GM19351 (cell line): ENCODE data around the gene PLPPR5.
A peak's percentile ranks its signal among the peaks of the same experiment; 100 is the strongest.
"Not testable (repeated sequence)": the region's sequence is repeated elsewhere in the genome, so short reads cannot be mapped to it uniquely, and the experiment has no call there.

Experiments
- ATAC-seq: cut with Tn5 transposase; IDR thresholded peaks from one replicate; pipeline ENCODE4 v1.9.1; 2021; ENCODE audit warnings: mild to moderate bottlenecking, moderate library complexity; ENCODE audit not compliant: unreplicated experiment

The PLPPR5 gene, protein sequence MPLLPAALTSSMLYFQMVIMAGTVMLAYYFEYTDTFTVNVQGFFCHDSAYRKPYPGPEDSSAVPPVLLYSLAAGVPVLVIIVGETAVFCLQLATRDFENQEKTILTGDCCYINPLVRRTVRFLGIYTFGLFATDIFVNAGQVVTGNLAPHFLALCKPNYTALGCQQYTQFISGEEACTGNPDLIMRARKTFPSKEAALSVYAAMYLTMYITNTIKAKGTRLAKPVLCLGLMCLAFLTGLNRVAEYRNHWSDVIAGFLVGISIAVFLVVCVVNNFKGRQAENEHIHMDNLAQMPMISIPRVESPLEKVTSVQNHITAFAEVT

DNA sequence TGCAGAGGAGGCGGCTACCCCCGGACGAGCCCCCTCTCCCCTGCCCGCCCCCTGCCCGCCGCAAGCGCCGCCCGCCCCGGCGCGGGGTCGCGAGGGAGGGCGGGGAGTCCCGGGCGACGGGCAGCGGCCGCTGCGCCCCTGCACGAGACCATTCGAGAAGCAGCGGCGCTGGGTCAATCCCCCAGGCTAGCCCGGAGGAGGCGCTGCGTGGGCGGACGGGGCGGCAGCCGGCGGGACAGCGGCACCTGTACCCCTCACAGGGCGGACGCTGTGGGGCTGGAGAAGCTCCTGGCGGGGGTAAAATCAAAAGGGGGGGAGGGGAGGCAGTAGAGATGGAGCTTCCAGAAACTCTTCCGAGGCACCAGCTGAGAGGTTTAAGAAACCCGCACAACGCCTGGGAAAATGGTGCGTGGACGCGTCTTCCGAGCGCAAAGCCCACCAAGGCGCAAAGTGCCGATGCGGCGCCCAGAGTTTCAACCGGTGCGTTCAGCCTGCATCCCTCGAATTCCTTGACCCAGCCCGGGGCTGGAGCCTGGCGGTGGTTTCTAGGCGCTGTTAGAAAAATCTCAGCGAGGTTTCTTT lies at the start of gene PLPPR5:
Gene PLPPR5, minus strand, starts transcription at position 1 of the 582 bp plus-strand sequence. CDS start 190 bp downstream, outside the sequence.
- ATAC-seq: no peak

DNA sequence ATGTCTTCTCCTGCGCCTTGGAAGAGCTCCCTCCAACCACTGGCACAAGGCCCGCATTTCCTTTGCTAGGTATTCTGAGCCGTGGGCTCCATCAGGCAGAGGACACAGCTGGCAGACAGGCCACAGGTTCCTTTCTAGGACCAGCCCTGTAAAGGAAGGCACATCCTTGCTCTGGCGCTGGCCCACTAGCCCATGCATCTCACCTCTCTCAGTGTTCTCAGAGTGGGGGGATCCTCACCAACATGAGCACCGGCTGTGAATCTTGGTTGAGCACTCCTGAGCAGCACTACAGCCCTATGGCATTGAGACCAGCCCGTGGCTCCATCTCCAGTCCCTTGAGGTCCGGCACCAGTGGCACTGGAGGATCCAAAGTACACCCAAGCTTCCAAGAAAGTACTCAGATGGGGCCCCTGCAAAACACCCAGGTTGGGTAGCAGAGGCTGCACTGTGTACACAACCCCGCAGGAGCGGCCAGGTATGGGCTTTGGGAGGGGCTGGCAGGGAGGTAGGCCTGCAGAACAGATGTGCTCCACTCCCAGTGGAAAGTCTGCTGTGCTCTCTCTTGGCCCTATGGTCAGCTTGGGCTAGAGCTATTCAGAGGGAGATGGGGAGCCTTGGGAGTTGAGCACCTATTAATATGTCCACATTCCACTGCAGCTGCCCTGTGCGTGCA lies 47.1 kb upstream of the PLPPR5 start:
- ATAC-seq: no peak

DNA sequence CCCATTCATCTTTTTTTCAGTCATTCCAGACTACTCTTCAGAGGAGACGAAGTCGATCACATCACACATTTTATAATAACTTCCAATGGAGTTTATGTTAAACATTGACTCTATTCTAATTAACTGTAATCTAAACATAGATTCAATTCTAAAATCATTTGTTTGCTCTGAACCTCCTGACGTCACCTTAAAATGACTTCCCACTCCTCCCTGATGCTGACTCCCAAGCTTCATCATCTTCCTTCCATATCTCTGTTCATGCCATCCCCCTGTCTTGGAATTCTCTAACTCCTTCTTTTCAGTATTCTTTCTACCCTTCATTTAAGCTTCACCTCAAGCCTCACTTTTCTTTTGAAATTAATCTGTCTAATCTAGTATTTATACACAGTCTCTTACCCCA lies 45.1 kb upstream of the PLPPR5 start:
- ATAC-seq: no peak

DNA sequence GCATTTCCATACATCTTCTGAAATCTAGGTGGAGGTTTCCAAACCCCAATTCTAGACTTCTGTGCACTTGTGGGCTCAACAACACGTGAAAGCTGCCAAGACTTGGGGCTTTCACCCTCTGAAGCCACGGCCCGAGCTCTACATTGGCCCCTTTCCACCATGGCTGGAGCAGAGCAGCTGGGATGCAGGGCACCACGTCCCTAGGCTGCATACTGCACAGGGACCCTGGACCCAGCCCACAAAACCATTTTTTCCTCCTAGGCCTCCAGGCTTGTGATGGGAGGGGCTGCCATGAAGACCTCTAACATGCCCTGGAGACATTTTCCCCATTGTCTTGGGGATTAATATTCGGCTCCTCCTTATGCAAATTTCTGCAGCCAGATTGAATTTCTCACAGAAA lies 32.1 kb upstream of the PLPPR5 start:
- not testable (repeated sequence) for ATAC-seq

DNA sequence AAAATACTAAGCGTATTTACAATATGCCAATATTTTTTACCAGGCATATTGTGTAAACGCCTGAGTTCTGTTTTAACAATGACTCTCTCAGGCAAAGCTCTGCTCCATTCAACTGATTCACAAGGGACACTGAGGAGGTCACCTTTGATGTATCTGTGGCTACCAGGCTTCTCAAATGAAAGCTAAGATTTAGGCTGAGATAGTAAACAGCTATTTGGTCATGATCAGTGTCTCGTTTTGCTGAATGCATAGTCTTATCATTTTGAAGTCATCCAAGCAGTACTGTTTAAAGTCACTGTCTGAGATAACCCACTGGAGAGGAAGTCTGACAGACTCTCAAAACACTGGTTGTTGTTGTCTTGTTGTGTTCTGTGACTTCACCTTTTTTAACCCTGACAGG lies 13.7 kb upstream of the PLPPR5 start:
- ATAC-seq: no peak

DNA sequence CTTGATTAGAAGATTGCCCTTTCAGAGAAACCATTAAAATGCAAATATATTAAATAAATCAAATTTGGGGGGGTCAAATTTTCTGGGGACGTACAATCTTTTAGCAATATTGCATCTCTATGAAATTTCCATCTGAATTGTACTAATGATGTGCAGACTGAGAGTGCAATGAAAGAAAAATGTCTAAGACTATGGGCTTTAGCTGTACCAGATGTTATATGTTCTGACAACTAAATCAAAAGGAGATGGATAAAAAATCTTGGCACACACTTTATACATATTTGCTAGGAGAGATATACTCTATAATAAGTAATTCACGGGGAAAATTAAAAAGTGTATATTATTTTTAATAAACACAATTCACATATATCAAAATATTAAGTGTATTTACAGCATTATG lies 13.0 kb upstream of the PLPPR5 start:
- no peak for ATAC-seq

DNA sequence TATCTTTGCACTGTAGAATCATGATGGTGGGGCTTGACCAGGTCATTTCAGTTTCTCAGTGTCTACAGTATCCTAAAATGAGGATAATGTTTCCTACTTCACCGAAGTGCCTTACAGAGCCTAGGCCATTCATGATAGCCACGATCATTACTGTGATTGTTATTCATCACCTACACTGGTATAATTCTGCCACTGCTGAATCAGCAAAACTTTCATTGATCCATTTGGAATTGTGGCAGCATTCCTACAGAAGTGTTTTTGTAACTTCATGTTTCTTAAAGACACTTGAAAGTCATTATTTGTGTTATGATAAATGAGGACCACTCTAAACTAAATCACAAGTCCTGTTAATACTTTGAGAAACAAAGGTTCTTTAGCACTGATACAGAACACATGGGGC lies 6.0 kb upstream of the PLPPR5 start:
- ATAC-seq: no peak

DNA sequence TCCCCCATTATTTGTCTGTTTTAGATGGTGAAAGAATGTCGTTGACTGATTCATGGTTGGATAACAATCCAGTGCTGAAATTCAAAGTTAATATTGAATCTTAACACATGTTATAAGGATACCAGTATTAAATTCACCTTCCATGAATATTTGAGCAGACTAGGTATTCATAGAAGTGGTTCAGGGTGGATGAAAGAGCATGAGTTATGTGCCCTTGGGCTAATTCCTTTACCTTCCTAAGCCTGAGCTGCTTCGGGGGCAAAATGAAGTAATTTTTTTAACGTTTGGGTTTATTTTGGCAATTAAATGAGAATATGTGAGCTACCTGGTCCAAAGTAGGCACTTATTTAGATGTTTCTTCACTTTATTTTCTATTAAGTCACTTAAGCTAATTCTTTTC lies 2.7 kb upstream of the PLPPR5 start:
- ATAC-seq: no peak

DNA sequence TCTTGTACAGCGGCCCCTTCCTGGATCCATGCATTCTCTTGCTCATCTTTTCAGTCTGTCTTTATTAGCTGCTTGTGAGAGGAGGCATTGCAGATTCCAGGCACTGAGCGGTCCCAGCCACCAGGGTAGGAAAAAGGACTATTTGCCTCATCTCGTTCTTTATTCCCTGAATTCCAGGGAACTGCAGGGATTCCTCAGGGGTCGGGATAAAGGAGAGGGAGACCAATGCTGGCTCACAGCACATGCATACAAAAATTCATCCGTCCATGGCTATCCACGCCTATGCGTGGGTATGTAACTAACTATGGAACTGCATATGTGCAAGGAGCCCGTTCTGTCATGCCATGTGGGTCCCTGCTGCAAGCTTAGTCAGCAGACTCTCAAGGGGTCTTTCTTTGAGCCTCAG lies 879 bp upstream of the PLPPR5 start:
- ATAC-seq: no peak

DNA sequence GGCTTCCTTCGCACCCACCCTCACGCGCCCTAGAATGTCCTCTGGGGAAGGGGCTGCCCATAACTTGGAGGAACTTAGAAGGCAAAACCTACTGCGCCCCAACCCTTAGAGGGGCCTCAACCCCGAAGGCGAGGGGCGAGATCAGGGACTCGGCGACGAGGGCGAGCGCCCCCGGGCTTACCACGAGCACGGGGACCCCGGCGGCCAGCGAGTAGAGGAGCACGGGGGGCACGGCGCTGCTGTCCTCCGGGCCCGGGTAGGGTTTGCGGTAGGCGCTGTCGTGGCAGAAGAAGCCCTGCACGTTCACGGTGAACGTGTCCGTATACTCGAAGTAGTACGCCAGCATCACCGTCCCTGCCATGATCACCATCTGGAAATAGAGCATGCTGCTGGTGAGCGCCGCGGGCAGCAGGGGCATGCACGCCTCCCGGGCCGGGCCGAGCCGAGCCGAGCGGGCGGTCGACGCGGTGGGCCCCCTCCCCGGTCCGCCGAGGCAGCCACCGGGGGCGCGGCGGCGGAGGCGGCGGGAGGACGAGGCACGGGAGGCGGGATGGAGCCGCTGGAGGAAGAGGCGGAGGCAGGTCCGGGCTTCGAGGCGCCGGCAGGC lies 304 bp downstream of the PLPPR5 start:
- no peak for ATAC-seq

DNA sequence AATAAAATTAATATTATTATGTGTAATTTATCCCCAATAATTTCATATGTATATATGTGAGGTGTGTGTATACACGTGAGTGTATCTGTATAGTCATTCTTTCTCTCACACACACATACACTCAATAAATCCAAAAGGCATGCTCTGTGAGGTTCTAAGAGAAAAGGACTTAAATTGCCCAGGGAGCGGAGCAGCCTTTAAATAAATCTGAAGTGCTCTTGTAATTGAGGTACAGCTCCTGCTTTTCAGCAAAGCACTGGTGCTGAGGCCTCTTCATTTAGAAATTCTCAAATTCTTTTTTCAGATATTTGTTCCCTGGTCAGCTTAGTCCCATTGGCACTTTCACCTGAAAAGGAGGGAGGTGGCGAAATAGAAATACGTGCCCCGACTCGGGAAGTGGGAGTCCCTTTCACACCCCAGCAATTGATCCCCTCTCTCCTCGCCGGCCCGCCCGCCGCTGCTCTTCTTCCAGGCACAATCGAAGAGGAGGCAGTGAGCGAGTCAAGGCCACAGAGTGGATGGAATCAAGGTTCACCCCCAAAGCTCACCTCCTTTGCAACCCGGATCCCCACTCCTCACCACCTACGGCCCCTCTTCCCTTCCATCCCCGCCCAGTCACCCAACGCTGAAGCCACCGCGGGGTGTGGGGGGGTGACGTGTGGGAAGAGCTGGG lies 944 bp downstream of the PLPPR5 start:
- no peak for ATAC-seq

DNA sequence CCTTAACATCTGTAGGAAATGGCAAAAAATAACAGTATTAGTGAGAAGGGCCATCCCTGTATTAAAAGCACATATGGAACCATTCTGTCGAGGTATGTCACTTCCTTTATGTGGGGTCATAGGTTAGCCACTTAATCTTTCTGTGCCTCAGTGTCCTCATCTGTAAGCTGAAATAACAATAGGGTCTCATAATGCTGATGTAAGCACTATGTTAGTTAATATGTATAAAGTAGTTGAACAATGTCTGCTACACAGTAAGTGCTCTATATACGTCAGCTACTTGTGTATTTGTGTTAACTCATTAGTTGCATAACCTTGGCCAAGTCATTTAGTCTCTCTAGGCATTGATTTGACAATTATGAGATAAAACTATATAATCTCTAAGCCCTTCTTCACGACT lies 11.8 kb downstream of the PLPPR5 start:
- ATAC-seq: no peak

DNA sequence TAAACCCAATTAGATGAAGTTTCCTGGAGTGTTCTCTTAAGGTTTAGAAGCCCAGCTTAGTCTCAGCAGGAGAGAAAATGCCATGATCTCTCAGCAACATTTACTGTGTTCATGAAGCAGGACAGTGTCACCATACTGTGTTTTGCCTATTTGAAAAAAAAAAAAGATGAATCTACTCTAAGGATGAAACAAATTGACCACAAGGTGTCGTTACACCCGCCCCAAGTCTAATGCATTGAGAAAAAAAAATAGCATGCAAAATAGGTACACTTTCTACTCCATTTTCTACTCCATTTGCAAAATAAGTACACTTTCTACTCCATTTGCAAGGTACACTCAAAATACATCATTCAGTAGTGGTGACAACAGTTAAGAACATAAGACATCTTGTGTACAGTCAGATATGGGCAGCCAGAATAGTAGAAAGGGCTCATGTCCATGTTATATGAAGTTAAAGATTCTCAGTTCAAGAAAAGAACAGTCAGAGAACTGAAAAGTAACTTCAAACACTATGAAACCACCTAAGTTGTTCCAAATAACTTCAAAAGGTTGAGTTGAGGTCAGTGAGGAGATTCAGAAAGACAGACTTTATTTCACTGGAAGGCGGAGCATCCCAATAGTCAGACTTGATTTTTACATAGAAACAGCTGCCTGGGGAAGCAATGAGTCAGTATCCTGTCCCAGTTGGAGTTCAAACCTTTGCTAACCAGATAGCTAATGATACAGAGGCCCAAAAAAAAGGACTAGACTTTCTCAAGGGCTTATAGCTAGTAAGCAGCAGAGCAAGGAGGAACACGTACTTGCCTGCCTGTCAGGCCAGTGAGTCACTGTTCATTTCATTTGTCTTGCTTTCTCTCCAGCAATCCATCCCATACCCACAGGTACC lies 13.3 kb downstream of the PLPPR5 start:
- ATAC-seq: peak; percentile 87

DNA sequence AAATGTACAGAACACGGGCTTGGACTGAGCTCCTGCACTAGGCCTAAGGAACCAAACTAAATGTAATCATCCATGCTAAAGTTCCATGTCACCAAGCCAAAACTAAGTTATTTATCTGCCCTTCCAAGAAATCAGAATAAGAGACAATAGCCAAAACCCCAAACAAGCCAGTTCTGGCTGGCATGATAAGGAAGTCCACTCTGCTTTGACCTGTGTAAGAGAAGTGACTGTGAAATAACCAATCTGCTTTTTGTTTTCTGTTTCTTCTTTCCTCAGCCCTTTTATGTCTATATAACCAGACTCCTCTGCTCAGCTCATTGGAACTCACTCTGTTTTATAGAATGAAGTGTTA lies 15.1 kb downstream of the PLPPR5 start:
- ATAC-seq: no peak

DNA sequence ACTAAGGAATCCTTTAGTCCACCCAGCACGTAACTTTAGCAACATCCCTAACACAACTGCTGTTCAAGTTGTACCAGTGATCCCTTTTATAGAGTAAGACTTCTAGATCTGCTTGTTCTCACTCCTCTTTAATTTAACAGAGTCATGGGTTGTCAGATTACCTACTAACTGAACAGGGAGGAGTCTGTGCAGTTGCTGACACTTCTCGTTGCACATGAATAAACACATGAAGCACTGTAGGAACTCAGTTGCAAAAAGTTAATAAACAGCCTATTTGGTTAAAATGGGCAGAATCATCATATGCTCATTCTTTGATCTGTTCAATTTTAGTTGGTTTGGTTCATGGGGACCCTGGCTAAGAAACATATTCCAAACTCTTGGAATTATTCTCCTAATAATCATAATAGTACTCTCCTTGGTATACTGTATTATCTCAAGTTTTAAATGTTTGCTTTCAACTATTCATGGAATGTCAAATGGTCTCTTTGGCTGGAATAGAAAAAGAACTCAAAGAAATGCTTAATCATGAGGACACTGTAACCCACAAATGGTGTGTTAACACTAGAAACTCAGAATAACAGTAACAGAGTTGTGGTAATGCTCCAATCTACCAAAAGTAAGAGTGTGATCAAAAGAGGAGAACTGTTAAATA lies 15.6 kb downstream of the PLPPR5 start:
- ATAC-seq: no peak

DNA sequence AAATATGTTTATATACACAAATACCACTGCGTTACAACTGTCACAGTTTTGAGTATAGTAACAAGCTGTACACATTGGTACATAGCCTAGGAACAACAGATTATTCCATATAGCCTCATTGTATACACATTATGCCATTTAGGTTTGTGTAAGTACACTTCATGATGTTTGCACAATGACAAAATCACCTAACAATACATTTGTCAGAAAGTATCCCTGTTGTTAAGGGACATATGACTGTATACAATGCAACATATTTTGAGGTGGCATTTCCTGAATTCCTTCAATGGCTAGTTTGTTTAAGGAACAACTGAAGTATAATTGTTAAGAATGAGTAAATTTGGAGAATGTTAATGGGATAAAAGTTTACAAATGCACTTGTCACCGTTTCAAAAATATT lies 19.0 kb downstream of the PLPPR5 start:
- no peak for ATAC-seq

DNA sequence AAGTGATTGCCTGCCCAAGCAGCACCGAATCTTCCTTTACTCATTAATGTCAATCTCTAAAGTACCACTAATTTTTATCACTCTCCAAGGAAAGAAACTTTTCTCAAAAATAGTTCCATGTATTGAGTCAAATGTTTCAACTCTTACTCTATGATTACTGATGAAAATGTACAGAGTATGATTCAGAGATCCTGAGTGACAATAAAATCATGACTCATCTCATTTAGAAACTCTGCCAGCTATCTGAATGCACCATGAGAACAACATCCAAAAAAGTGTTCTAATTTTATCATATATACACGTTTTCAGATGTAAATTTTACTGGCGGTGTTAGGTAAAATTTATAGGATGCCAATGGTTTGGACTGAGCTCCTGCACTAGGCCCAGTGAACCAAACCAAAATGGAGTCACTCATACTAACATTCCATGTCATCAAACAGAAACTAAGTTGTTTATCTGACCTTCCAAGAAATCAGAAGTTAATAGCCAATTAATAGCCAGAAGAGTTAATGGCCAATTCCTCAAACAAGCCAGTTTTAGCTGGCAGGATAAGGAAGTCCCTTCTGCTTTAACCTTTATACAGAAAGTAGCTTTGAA lies 22.6 kb downstream of the PLPPR5 start:
- ATAC-seq: no peak

DNA sequence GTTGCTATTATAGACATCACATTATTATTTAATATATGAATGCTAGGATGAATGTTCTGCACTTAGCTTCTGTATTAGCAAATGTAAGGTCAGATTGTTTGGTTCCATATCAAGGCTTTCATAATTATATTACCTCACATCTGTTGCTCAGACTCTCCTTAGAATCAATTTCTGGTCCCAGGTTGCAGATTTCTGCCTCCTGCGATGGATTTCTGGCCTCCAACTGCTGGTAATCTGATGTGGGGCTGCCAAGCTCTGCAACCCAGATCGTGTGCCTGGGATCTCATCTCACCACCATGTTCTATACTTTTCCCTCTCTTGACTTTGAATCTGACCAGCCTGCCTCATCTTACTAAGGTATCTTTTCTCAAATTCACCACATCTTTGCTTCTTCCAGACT lies 25.2 kb downstream of the PLPPR5 start:
- ATAC-seq: no peak

DNA sequence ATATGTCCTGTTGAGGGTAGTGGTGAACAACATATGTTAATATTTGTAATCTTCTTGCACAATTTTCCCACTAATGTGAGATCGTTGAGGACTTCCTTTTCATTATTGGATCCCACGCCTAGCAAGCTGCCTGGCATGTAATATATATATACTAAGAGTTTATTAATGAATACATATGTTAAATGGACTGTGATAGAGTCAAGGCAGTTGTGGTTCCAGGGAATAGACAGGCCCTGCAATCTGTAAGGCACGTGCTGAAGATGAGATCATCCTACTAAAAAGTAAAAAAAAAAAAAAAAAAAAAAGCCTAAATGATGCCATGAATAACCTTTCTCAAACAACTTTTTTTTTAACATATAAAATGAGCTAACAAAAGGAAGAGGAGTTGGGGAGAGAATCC lies 28.9 kb downstream of the PLPPR5 start:
- ATAC-seq: no peak

DNA sequence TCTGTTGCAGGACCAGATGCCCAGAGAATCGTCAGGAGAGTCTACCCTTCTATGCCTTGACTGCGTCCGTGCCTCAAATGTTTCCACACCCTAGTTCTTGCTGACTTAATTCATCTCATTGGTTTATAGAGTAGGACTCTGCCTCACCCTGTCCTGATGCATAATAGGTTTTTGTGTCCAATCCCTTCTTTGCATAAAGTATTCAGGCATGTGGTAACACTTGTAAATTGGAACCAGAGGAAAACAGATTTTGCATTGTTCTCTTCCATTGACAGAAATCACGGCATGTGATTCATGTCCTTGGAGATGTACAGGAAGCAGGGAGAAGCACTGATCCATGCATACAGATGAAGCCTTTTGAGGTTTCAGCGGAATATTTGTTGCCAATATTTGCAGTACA lies 29.5 kb downstream of the PLPPR5 start:
- ATAC-seq: no peak
